GM18502 (cell line): ENCODE results near the gene CPNE9.
A peak's percentile ranks its signal among the peaks of the same experiment; 100 is the strongest.

ENCODE experiments used
- ATAC-seq: cut with Tn5 transposase; IDR thresholded peaks from one replicate; pipeline ENCODE4 v1.9.1; 2021; ENCODE audit warnings: mild to moderate bottlenecking; ENCODE audit not compliant: unreplicated experiment, poor library complexity

Gene CPNE9

DNA sequence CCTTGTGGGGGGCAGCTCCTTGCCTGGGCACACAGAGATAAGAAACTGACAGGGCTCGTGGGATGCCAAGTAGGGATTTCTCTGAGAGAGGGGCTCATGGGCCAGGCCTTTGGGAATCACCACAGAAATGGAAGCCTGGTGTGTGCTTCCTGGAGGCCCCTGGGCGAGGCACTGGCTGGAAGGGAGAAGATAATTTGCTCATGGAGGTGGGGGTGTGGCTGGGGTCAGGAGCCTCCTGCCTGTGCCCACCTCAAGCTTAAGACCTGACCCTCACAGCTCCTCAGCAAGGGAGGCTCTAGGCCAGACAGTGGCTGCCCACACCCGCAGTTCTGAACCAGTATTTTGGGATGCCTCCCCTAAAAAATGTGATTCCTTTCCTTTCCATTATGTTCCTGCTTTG is 16.9 kb upstream of the CPNE9 start:
- no peak for ATAC-seq

DNA sequence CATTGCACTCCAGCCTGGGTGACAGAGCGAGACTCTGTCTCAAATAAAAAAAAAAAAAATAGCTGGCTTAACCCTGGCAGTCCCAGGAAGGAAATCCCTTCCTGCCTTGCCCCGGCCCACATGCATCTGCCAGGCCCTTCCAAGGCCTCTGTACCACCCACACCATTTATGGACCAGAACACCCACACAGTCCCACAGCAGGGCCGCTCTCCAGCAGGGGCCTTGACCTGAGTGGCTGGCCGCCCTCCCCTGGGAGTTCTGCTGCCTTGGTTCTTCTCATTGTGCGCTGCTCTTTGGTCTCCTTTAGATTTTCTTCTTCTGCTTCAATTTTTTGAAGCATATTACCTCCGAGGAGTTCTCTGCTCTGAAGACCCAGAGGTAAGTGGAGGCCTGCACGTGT is 16.1 kb upstream of the CPNE9 start:
- no peak for ATAC-seq

DNA sequence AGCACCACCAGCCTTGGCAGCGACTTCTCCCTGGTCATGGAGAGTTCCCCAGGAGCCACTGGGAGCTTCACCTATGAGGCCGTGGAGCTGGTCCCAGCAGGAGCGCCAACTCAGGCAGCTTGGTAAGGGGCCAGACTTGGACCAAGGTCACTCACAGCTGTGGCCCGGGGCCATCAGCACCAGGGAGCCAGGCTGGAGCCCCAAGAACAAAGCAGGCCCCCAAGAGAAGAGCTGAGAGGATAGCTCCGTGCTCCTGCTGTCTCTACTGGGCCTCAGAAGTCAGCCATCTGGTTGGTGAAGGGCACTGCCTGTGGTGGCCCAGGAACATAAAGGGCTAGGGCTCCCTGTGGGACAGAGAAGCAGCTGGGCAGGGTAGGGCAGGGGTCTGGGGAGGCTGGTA is 14.7 kb upstream of the CPNE9 start:
- no peak for ATAC-seq

DNA sequence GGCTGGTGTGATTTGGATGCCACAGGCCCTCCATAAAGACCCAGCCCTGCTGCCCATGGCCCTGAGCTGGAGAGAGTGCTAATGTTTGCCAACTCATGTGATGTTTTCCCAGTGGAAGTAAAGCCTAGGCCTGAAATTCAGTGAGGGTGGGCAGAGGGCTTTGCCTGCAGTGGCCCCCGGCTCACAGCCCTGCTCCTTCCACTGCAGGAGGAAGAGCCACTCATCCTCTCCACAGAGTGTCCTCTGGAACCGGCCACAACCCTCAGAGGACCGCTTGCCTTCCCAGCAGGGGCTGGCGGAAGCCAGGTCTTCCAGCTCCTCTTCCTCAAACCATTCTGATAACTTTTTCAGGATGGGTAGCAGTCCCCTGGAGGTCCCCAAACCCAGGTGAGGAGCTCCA is 13.9 kb upstream of the CPNE9 start:
- ATAC-seq: no peak

DNA sequence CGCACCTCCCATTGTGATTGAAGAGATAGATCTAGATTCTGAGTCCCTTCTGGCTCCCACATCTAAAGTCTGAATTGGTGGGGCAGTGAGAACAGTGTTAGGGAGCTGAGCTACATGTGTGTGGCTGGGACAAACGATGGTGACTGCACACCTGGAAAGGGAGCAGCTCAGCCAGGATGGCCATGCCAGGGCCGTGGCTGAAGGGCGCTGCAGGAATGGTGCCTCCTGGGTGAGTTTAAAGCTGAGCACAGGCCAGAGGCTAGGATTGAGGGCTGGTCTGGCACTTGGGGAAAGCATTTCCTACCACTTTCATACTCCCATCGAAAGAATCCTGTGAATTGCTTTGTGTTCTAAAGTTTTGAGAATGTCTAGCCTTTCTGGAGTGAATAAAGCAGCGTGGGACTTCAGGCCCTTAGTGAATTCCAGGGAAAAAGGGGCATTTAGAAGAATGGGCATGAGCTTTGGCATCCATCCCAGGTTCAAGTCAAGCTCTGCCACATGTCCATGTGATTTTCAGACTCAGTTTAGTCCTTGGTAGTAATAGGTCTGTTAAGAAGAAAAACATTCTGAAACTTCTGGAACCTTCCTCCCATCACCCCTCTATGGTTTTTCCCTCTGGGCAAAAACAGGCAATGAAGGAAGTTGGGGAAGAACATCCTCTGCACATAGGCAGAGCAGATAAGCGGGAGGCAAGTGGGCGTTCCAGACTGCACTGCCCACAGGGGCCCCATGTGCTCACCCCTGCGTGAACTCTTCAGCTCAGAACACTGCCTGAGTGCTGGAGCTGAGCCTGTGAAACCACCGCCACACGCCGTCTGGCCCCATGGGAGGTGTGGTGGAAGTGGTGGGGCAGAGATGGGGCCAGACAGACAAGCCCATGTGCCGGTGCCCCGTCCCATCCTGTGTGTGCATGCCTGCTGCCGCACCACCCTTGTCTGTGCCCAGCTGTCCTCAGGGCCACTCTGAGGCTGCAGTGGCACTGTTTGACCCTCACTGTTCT is 12.9 kb upstream of the CPNE9 start:
- ATAC-seq: peak; percentile 96

DNA sequence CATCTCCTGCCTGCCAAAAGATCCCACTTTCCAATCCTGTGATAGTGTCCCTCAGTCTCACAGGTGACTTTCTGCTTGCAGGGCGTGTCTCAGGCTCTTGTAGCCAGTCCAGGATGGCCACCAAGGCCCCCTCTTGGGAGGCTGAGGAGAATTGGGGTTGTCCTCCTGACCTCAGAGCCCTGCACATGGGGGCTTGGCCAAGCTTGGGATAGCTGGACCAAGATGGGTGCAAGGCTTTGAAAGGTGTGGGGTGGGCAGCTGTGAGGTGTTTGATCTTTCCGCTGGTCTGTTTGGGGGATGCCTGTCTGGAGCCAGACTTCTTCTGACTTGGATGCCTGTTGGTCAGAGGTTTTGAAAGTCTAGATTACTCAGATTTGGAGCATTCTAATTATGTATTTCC is 12.0 kb upstream of the CPNE9 start:
- no peak for ATAC-seq

DNA sequence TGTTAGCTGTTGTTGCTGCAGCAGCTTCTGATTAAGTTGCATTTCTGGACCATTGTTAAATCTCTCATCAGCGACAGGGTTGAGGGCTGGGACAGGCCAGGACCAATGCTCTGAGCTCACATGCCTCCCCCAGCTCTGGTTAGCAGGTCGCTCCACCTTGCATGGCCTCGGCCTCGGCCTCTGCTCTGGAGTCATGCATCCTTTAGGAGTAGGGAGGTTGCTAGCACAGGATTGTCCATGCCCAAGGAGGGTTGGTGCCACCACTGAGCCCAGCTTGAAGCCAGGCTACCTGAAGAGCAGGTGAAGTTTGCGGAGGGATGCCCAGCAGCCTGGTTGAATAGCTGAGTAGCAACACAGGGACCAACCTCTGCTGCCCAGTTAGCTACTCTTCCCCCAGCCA is 11.2 kb upstream of the CPNE9 start:
- no peak for ATAC-seq

DNA sequence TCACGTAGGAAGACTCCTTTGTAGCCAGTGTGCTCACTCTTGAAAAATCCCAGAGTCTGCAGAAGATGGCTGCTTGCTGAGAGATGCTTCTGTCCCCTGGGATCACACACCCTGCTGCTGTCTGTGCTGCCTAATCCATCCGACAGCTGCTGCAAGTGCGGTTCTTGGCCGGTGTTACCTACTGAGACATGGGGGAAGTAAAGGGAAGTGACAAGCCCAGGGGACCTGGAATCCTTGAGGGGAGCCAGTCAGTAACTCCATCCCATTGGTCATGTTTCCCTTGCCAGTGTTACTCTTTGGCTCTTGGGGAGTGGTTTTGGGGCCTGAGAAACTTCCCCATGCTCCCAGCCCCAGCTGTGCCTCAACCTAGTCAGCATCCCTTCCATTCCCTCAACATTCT is 8.3 kb upstream of the CPNE9 start:
- no peak for ATAC-seq

DNA sequence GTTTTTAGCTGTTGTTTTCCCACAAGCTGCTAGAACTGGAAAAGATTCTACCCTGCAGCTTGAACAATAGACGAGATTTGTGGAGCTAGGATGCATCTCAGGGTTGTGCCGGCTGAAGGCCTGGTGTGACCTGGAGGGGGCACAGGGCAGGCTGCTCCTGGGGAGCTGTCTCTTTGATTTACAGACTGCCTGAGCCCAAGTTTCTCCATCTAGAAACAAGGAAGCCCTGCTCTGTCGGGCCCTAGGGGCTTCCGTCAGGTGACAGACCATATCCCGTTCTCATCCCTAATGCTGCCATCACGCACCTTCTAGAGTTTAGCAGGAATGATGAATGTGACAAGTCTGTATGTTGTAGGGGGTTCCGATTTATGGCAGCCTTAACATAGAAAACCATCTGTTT is 7.9 kb upstream of the CPNE9 start:
- no peak for ATAC-seq

DNA sequence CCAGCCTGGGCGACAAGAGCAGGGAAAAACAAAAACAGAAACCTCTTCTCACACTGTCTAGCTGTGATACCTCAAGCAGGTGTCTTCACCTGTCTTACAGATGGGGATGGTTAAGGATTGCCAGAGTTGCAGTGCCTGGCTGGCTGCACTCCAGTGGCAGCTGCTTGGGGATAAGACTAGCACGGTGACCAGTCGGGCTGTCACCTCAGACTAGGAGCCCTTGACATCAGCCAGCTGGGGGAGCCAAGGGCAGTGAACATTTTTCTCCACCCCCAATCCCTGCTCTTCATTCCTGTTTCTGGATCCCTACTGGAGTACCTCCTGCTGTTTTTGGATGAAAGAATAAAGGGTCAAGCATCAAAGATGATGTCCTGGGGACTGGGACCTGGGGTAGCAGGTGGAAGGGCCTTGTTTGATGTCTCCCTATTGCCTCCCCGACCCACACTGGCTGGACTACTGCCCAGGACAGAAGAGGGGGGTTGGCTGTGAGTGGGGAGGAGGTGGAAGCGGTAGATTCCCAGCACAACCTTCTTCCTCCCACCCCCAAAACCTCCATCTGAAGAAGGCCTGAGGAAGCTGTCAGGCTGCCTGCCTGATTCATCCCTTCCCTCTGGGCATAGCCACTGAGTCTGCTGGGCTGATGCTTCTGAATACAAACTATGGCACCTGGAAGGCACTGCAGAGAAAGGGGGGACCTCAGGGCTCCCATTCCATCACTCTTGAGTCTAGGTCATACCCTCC is 7.0 kb upstream of the CPNE9 start:
- no peak for ATAC-seq

DNA sequence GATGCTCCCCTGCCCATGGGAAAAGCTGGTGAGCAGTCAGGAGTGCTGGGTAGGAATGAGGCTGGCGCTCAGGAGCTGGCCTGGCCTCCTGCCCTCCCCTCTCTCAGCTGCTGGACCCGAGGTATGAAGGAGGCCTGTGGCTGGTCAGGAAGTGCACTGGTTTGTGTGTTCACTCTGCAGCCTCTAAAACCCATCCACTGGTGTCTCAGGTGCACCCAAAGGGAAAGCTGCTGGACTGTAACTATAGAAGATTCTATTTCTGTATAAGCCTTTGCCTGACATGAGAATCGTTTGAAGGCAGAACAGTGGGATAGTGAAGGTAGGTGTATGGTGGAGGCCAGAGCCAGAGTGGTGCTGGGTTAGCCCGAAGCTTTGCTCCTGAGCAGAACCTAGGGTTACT is 5.7 kb upstream of the CPNE9 start:
- no peak for ATAC-seq

DNA sequence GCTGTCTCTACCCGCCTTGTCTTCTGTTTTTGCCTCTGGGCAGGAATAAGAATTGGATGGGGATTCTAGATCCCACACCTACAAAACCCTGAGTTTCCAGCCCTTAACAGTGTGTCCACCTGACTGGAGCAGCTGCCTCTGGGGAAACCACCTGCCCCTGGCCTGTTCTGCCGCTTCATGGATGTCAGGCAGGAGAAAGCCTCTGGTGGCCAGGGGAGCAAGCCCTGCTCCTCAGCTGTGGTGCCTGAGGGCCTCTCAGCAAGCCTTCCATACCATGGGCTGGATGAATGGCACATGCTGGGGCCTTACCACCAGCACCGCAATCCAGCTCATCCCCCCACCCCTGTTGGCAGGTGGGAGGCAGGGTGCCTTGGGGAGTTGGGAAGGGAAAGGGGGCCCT is 5.3 kb upstream of the CPNE9 start:
- no peak for ATAC-seq

DNA sequence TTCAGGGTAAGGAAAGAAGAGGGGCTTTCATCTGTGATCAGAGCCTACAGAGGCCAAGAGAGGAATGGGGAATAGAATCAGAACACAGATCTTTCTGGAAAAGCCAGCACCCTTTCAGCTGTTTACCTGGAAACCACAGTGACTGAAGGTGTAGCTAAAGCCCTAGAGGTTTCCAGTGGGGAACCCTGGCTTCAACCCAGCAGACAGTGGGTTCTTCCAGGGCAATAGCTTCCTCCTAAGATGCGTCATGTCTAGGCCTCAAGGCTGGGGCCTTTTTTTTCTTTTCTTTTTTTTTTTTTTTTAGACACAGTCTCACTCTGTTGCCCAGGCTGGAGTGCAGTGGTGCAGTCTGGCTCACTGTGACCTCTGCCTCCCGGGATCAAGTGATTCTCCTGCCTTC is 3.1 kb upstream of the CPNE9 start:
- no peak for ATAC-seq

DNA sequence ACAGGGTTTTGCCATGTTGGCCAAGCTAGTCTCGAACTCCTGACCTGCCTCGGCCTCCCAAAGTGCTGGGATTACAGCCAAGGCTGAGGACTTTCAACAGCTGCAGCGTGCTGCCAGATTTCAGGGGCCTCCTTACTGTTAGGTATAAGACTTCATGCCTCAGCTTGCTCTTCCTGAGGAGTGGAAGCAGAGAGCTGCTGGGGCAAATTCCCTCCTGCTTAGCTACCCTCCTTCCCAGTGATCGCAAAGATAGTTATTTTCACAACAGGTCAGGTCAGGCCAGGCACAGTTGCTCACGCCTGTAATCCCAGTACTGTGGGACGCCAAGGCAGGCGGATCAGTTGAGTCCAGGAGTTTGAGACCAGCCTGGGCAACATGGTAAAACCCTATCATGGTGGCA is 2.6 kb upstream of the CPNE9 start:
- no peak for ATAC-seq

DNA sequence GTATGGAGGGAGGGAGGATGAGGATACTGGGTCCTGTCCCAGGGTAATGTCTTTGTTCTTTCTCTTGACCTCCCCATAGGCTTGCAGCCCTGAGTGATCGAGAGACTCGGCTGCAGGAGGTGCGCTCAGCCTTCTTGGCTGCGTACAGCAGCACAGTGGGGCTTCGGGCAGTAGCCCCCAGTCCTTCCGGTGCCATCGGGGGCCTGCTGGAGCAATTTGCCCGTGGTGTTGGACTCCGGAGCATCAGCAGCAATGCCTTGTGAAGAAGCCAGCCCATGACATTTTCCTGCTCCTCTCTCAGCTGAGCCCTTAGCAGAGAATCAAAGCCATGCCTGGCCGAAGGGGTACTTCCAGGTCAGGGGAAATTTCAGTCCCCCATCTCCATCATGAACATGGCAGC is 1.9 kb upstream of the CPNE9 start:
- ATAC-seq: no peak

DNA sequence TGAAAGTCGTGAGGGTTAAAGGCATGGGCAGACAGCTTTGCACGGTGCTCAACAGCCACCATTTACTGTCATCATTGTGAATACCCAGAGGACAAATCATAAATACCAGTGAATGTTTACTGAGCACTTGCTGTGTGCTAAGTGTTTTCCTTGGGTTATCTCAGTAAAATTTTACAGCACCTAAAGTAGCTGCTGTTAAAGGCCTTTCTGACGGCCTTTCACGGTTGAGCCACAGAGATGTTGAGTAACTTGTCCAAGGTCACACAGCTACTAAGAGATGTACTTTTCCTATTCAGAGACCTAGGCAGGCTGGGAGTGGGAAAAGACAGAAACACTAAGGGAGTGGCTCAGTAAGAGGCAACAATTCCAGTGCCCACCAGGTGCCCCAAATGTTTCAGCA is 393 bp upstream of the CPNE9 start:
- ATAC-seq: no peak

DNA sequence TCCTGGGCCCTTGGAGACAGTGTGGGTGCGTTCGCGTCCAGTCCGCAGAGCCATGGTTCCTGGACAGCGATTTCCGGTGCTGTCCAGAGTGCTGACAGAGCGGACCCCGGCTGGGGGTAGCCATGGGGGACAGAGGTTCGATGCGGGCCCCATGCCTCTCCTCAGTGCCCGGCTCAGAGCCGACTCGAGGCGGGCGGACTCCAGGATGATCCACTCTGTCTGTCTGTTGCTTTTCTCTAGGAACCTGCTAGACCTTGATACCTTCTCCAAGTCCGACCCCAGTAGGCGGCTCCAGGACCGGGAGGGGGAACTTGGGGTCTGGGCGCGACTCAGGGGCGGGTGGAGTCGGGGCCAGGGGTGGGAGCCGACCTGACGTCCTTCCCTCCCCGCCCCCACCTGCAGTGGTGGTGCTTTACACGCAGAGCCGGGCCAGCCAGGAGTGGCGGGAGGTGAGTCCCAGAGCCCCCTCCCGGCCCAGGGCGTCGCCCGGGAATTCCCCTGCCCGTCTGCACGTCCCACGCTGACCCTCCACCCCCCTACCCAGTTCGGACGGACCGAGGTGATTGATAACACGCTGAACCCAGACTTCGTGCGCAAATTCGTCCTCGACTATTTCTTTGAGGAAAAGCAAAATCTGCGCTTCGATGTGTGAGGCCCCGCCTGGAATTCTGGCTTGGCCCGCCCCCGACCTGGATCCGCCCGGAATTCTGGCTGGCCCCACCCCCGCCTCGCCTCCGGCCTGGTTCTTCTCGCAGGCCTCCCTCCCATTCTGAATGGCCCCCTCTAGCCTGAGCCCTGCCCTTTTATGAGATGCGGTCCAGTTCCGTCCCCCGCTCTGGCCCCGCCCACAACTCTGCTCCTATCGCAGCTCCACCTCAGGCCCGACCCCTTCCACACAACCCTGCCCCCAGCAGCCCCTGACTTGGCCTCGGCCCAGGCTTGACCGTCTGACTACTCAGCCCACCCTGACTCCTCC is 1.0 kb downstream of the CPNE9 start:
- no peak for ATAC-seq

DNA sequence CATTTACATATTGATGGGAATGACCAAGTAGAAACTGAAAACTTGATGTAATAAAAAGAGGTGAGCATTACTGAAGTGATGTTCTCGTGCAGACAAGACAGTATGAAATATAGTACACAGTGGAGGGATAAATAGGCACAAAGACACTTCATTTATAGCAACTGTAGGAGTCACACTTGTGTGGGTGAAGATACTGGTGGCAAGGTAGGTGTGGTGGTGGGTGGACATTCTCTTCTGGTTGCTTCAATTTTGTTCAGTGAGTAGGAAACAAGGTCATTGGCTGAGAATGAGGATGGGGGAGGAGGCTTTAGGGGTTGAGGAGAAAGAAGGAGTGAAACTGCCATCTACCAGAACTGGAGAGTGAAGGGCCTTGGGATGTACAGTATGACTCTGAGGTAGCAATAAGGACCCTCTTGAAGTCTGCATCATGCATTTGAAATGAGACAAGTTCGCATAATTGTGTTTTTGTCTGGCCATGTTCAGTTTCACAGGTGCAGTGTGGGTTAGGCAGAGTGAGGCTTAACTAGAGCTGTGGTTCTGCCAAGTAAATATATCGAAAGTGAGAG is 6.6 kb downstream of the CPNE9 start:
- ATAC-seq: no peak

DNA sequence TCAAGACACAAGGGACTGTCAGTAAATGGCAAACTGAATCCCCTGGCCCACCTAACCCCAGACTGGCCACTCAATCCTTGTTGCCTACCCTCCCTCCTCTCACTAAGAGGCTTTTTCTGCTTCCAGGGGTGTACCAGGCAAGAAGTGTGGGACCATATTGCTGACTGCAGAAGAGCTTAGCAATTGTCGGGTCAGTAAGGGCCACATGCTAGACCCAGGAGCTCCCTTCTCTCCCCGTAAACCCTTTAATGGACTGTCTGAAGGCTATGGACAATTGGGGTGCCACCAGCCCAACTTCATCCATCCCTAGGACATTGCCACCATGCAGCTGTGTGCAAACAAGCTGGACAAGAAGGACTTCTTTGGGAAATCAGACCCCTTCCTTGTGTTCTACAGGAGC is 8.8 kb downstream of the CPNE9 start:
- no peak for ATAC-seq

DNA sequence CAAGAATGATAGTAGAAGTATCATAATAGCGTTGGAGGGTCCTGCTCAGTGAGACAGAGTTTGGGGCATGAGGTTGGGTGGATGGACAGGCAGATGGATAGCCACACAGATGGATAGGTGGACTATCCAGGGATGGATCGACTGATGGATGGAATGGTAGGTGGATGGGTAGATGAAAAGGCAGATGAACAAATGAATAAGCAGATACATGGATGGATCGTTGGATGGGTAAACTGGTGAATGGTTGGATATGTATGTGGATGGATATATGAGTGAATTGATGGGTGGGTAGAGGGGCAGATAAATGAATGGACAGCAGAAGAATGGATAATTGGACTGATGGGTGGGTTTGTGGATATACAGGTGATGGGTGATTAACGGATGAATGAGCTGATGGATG is 9.5 kb downstream of the CPNE9 start:
- no peak for ATAC-seq
